GM19395 (cell line): ENCODE measurements around the gene DNMT3L.
"Not testable (repeated sequence)": the region's sequence is repeated elsewhere in the genome, so short reads cannot be mapped to it uniquely, and the experiment has no call there.

ENCODE experiments used
- ATAC-seq: cut with Tn5 transposase; IDR thresholded peaks from one replicate; pipeline ENCODE4 v1.9.1; 2021; ENCODE audit warnings: mild to moderate bottlenecking, moderate library complexity; ENCODE audit not compliant: unreplicated experiment

Gene DNMT3L

GRCh38 chr21:44249204-44250037 is 12.3 kb downstream of the DNMT3L start:
- ATAC-seq: not testable (repeated sequence)

DNA sequence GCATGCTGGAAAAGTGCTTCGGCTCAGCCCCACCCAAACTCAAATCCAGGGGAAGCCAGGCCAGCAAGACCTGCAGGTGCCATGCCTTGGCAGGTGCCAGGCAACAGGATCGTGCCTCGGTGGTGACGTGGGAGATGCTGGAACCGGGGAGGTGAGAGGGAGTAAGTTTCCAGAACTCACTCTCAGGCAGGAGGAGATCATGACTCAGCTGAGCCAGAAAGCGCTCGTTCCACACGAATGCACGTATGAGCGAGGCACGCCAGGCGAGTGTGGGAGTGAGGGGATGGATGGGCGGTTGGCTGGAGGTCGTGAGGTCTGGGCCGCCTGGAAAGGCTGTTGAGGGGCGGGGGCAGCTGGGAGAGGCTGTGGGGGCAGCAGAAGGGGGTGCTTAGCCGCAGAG is 13.8 kb downstream of the DNMT3L start:
- ATAC-seq: not testable (repeated sequence)

DNA sequence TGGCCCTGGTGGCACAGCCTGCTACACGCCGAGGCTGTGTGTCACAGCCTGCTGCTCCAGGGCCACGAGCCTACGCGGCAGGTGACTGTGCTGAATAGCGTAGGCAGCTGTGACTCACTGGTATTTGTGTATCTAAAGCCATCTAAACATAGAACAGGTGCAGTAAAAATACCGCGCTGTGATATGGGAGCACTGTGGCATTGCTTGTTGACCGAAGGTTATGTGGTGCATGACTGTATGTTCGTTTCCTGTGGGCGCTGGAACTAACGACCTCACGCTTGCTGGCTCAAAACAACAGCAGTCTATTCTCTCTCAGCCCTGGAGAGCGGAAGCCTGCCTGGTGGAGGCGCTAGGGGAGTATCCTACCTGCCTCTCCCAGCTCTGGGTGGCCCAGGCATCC is 17.7 kb downstream of the DNMT3L start:
- ATAC-seq: peak; percentile 64

DNA sequence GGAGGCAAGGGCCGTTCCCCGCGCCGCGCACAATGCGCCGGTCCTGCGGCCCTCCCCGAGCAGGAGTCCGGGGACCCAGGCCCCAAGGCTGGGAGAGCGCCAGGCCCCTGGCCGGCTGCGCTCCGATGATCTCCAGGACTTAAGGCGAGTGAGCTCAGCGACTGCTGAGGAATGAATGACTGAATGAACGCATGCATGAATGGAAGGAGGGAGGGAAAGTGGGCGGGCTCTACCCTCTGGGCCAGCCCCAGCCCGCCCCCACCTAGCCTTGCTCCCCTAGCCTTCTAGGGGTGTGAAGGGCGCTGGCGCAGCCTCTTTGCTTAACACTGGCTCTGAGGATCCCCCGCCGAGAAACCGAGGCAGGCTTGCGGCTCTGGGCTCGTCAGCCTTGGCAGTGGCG is 20.4 kb downstream of the DNMT3L start:
- ATAC-seq: peak; percentile 46

DNA sequence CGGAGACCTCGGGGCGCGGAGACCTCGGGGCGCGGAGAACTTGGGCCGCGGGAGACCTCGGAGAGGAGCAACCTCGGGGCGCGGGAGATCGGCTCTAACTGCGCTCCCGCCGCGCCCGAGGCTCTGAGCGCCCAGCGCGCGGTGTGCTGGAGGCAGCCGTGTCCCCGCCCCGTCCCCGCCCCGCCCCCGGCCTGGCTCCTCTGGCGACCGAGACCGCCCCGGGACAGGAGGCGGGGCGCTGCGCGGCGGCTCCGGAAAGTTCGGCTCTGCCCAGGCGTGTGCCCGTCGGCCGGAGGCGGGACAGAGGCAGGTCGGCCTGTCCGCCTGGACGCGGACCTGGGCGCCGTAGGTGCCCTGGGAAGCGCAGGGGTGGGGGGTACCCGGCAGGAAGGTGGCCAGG is 20.9 kb downstream of the DNMT3L start, which contains the start of gene ICOSLG:
Gene ICOSLG (minus strand): TSS at position 102 of the 400 bp plus-strand sequence. CDS start 126 bp downstream, outside the sequence.
- peak; percentile 38 for ATAC-seq

DNA sequence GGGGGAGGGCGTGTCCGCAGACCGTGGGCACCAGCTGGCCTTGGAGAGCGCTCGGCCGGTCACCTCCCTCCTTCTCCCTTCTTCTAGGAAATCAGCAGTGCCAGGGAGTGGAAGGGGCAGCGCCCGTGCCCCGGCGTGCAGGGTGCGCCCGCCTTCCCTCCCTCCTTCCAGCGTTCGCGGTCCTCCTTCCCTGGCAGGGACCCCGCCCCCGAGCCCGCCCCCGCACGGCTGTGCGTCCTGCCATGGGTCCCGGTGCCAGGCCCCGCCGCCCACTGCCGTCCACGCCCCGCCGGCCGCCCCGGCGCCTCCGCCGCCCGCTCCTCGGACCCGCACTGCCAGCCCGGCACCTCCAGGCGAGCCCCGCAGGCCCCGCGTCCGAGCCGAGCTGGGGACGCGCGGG is 21.3 kb downstream of the DNMT3L start:
- not testable (repeated sequence) for ATAC-seq

- ATAC-seq: not testable (repeated sequence)
Observed at GRCh38 chr21:44229561-44229960, 32.1 kb downstream of the DNMT3L start.

DNA sequence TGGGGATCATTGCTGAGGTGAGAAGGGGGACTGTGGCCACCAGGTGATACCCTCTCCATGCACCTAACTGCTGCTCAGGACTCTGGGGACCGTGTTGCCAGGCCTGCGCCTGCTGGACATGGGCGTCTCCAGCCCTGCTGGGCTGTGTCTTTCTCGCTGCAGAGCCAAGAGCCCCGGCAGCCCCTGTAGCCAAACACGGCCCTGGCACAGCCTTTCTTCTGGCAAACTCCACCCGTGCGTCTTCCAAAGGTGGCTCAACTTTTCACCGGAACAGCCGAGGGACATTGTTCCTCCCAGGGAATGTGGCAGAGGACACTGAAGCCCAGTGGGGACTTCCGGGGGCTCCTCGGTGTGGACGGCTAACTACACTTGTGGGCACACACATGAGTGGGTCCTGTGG is 33.6 kb downstream of the DNMT3L start:
- not testable (repeated sequence) for ATAC-seq

DNA sequence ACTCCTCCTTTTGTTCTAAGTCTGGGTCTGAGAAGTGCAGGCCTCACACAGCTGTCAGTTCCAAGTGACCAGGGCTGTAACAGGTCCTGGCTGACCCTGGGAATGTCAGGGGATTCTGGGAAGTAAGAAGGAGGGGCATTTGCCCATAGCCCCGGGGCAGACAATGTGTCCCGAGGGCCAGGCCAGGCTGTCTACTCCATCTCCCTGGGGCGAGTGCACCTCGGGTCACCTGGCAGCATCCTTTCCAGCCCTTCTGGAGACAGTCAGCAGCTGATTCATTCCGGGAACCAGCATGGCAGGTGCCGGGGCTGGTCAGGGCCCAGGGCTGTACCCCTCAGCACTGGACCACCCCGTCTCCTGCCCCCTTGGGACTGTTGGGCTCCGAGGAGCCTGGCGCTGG is 34.1 kb downstream of the DNMT3L start:
- not testable (repeated sequence) for ATAC-seq

GRCh38 chr21:44225605-44226004 is 36.1 kb downstream of the DNMT3L start:
- ATAC-seq: not testable (repeated sequence)

DNA sequence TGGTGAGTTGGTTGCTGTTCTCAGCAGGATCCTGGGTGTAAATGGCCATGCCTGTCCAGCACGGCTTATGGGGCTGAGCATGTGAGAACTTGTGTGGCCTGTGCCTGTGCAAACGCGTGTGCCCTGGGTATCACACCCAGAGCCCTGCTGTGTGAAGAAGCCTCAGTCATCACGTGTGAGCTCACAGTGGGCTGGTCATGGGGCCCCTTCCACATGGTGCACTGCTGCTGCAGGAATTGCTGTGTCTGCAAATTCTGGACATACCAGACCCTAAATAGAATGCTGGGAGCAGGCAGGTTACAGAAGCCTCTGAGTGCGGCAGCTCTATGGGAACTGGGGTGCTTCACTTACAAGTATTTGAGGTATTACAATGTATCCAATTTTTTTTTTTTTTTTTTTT is 38.4 kb downstream of the DNMT3L start:
- not testable (repeated sequence) for ATAC-seq

DNA sequence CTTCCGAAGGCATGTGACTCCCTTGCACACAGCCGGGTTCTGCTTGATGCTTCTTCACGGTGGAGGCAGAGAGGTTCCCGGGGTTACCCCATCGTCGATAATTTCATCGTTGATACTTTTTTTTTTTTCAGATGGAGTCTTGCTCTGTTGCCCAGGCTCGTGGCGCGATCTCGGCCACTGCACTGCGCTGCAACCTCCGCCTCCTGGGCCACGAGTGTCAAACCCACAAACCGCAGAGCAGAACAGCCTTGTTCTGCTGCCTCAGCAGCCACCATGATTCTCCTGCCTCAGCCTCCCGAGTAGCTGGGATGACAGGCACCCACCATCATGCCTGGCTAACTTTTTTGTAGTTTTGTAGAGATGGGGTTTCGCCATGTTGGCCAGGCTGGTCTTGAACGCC is 41.0 kb downstream of the DNMT3L start:
- ATAC-seq: not testable (repeated sequence)

- ATAC-seq: not testable (repeated sequence)
Observed at GRCh38 chr21:44218461-44218860, 43.2 kb downstream of the DNMT3L start.

DNA sequence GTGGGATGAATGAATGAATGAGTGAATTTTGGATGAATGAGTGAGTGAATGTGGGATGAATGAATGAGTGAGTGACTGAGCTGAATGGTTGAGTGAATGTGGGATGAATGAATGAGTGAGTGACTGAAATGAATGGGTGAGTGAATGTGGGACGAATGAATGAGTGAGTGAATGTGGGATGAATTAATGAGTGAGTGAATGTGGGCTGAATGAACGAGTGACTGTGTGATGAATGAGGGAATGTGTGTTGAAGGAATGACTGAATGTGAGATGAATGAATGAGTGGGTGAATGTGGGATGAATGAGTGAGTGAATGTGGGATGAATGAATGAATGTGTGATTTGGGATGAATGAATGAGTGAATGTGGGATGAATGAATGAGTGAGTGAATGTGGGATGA is 49.7 kb downstream of the DNMT3L start:
- not testable (repeated sequence) for ATAC-seq

DNA sequence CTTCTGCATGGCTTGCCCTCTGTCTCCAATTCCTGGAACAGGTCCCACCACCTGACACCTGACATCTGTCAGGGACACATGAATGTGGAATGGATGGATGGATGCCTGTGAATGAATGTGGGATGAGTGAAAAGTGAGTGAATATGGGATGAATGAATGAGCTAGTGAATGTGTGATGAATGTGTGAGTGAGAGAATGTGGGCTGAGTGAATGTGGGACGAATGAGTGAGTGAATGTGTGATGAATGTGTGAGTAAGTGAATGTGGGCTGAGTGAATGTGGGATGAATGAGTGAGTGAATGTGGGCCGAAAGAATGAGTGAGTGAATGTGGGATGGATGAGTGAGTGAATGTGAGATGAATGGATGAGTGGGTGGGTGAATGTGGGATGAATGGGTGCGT is 50.1 kb downstream of the DNMT3L start:
- not testable (repeated sequence) for ATAC-seq

GRCh38 chr21:44207860-44208646 is 53.6 kb downstream of the DNMT3L start:
- not testable (repeated sequence) for ATAC-seq

GRCh38 chr21:44206698-44207676 is 54.7 kb downstream of the DNMT3L start:
- ATAC-seq: peak; percentile 80

DNA sequence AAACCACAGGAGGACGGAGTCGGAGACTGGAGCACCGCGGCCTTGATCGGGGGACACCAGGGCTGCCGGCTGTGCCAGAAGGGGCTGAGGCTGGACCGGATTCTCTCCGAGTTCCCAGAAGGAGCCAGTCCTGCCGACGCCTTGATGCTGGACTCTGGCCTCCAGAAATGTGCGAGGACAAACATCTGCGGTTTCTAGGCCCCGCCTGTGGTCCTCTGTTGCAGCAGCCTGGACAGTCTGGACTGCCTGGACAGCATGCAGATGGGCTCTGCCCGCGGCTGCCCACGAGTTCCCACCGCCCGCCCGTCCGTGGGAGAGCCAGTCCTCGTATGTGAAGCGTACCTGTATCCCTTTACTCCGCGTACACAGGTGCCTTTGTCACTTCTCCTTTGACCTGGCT is 55.5 kb downstream of the DNMT3L start:
- ATAC-seq: not testable (repeated sequence)

DNA sequence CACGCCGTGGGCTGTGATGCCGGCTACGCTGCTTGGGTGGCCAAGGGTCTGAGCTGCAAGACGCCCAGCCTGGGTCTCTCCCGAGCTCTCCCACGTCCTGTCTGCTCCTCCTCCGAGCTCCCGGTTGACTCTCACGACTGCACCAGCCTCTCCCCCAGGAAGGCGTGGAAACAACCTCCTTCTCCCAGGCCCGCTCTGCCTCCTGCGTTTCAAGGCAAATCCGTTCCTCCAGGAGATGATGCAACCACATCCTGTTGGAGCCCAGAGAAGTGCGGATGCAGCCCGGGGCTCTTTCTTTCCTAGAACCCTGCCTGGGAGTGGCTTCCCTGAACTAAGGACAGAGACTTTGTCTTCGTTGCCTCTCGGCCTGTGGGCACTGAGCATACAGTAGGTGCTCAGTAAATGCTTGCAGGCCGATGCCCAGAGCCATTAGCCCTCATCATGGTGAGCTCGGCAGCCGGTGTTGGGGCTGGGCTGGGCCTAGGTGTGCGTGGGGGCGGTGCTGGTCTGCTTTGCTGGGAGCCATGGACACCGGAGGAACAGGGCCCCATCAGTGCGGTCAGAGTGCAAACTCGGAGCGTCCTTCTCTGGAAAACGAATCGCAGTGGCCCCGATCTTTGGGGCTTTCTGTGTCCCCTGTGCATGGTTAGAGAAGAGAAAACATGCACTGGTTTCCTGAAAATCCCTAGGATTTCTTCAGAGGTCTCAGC is 59.0 kb downstream of the DNMT3L start:
- ATAC-seq: not testable (repeated sequence)

DNA sequence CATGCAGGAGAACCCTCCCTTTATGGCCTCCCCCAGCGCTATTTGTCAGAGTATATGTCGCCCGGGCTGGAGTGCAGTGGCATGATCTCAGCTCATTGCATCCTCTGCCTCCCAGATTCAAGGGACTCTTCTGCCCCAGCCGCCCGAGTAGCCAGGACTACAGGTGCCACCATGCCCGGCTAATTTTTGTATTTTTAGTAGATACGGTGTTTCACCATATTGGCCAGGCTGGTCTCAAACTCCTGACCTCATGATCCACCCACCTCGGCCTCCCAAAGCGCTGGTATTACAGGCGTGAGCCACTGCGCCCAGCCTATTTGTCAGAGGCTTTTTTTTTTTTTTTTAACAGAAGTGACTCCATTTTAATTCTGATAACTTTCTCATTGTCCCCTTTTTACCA is 61.7 kb downstream of the DNMT3L start:
- ATAC-seq: not testable (repeated sequence)
